Lower leg skin (tissue), 3 donors: ENCODE data around the gene TMEM181.

Experiments used
- POLR2A ChIP-seq, 2 donors: fragments of 450-650 bp; IDR thresholded peaks; one replicate each; pipeline ENCODE4 v1.6.1; 2016 to 2017; ENCODE audit warnings: antibody characterized with exemption in 2 of 2, mild to moderate bottlenecking in 1 of 2, moderate library complexity in 1 of 2
- TF ChIP-seq, protein P1 (sequence below), 3 donors: fragments of 450-650 bp; IDR thresholded peaks; one replicate each; pipeline ENCODE4 v1.5.1; 2016; ENCODE audit warnings: antibody characterized with exemption in 3 of 3, mild to moderate bottlenecking in 3 of 3, moderate library complexity in 2 of 3

- no peak for TF ChIP-seq POLR2A (IDR thresholded peaks at IDR 0.05)
- TF ChIP-seq, protein P1, sequence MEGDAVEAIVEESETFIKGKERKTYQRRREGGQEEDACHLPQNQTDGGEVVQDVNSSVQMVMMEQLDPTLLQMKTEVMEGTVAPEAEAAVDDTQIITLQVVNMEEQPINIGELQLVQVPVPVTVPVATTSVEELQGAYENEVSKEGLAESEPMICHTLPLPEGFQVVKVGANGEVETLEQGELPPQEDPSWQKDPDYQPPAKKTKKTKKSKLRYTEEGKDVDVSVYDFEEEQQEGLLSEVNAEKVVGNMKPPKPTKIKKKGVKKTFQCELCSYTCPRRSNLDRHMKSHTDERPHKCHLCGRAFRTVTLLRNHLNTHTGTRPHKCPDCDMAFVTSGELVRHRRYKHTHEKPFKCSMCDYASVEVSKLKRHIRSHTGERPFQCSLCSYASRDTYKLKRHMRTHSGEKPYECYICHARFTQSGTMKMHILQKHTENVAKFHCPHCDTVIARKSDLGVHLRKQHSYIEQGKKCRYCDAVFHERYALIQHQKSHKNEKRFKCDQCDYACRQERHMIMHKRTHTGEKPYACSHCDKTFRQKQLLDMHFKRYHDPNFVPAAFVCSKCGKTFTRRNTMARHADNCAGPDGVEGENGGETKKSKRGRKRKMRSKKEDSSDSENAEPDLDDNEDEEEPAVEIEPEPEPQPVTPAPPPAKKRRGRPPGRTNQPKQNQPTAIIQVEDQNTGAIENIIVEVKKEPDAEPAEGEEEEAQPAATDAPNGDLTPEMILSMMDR (IDR thresholded peaks at IDR 0.05) = no peak
Measured at GRCh38 chr6:158624684-158625682, 65.1 kb downstream of the TMEM181 start.
